Amniotic stem cell (primary cell): Measurements from ENCODE around the gene DNAJC22.
"Not testable (repeated sequence)": the region's sequence is repeated elsewhere in the genome, so short reads cannot be mapped to it uniquely, and the experiment has no call there.

Experiments
- DNase-seq: peaks from one replicate; lab custom pipeline; 2025; lab: John Stamatoyannopoulos, UW

Gene DNAJC22

DNA sequence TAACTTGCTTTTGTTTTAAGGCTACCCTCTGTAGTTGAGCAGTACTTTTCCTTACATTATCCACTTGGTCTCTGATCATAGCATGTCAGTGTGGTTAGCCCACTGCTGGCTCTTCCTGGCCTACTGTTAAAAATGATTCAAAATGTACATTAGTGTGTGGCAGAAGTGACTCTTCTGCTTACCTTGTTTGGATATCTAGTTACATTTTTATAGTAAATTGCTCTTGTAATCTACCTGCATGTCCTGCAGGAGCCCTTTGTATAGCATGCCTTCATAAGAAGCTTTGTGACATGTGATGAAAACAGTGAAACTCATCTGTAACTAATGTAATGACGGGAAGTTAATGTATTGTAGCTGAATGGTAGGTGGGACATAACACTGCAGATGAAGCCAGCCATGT lies 28.7 kb downstream of the DNAJC22 start:
- no peak for DNase-seq

DNA sequence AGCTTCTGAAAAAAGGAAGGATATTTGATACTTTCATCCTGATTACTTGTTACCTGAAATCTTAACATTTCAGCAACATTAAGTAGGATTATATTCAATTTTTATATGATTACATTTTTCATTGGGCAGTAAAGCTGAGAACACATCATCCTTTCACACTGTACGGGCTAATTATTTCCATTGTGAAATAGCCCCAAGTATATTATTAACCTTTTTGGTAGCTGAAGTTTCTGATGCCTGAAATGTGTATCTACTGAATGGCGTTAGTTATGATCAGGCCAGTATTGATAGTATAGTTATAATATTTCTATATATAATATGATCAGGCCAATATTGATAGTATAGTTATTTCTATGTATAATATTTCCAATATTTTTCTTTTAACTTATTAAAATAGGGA lies 30.7 kb downstream of the DNAJC22 start:
- DNase-seq: no peak

DNA sequence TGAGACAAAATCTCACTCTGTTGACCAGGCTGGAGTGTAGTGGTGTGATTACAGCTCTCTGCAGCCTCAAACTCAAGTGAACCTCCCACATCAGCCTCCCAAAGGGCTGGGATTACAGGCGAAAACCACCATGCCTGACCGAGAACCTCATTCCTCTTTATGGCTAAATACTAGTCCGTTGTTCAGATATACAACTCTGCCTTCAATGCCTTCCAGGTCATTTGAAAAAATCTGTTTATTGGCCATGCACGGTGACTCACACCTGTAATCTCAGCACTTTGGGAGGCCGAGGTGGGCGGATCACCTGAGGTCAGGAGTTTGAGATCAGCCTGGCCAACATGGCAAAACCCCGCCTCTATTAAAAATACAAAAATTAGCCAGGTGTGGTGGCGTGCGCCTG lies 33.5 kb downstream of the DNAJC22 start:
- not testable (repeated sequence) for DNase-seq

DNA sequence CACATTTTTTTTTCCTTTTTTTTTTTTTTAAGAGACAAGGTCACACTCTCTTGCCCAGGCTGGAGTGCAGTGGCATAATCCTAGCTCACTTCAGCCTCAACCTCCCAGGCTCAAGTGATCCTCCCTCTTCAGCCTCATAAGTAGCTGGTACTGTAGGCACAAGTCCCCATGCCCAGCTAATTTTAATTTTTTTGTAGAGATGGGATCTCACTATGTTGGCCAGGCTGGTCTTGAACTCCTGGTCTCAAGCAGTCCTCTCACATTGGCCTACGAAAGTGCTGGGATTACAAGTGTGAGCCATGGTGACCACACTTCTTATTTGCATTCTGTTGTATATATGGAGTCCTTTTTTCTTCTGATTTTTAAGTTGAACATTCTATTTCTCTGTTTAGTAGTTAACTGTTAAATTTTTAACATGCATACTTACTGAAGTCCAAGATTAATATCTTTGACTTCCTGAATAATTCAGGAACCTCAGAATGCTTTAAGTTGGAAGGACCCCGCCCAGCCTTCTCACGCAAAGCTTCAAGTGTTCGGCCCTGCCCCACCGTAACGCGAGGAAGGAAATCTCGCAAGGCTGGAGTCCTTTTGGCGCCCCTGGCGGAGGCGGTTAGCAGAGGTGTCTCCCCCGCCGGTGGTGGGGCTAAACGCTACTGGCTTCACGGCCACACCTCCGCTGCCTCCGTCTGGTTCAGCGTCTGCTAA lies 42.1 kb downstream of the DNAJC22 start:
- no peak for DNase-seq

DNA sequence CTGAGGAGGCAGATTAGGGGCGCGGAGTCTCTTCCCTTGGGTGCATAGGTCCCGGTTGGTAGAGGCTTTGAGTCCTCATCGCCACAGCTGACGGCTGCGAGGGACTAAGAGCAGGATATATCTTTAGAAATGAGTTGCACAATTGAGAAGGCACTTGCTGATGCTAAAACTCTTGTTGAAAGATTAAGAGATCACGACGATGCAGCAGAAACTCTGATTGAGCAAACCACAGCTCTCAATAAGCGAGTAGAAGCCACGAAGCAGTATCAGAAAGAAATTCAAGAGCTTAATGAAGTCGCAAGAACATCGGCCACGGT lies 42.7 kb downstream of the DNAJC22 start:
- no peak for DNase-seq

DNA sequence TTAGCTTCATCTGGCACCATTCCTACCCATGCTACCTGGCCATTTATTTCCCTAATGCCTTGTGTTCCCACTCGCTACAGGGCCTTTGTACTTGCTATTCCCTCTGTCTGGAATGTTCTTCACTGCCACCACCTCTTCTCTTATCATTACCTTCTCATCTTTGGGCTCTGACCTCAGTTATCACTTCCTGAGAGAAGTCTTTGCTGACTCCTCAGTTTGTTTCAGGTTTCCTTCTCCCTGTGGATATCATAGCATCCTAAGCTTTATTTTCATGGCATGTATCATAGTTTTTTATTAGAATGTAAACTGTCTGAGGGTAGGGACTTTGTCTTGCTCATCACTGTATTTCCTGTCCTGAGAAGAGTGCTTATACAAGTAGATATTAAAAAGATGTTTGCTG lies 50.3 kb downstream of the DNAJC22 start:
- DNase-seq: no peak

DNA sequence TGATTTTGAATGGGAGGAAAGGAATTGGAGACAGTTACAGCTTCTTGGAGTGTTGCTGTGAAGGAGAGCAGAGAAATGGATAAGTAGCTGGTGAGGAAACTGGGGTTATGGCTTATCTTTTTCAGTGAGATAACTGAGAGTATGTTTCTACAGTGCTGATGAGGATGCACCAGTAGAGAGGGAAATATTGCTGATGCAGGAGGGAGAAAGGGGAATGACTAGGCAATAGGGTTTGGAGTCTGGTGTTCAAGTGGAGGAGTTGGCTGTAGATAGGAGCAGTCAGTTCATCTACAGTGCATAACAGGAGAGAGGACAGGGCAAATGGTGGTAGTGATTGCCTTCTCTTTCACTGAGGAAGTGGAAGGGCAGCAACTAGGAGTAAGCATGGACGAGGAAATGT lies 53.6 kb downstream of the DNAJC22 start:
- no peak for DNase-seq
